ENCODE measurements around the gene GAA. TPM values are rescaled to one million over a fixed set of nuclear protein-coding genes. Genes with fewer than 3 reads are reported as not detected.

GAA gene
- total and polyA plus RNA-seq, 2 of the 13 experiments (the other 11 are each of a cell fraction or from before 2014, with no cell fraction given), result 21.6 to 36.4 TPM

DNA sequence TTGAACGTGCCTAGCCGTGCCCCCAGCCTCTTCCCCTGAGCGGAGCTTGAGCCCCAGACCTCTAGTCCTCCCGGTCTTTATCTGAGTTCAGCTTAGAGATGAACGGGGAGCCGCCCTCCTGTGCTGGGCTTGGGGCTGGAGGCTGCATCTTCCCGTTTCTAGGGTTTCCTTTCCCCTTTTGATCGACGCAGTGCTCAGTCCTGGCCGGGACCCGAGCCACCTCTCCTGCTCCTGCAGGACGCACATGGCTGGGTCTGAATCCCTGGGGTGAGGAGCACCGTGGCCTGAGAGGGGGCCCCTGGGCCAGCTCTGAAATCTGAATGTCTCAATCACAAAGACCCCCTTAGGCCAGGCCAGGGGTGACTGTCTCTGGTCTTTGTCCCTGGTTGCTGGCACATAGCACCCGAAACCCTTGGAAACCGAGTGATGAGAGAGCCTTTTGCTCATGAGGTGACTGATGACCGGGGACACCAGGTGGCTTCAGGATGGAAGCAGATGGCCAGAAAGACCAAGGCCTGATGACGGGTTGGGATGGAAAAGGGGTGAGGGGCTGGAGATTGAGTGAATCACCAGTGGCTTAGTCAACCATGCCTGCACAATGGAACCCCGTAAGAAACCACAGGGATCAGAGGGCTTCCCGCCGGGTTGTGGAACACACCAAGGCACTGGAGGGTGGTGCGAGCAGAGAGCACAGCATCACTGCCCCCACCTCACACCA lies 724 bp downstream of the GAA start:
- Histone ChIP-seq H3K4me2 (ENCODE audit: low read depth, low read length) (peak overlapping the region; percentile 89), H3K9me3 (ENCODE audit: low read length) (no peaks in the 10 kb centered on the region), H3K4me1 (ENCODE audit: insufficient read depth, low read length) (peaks cover 47% of the 10 kb centered on the region), H3K9ac (ENCODE audit: insufficient read depth, low read depth, low read length) (peak overlapping the region; percentile 97), H2AFZ (ENCODE audit: low read length) (no peak overlapping the region), H3K36me3 (replicated peaks in 1 of 2; ENCODE audit: control insufficient read depth in 1 of 2, insufficient read depth in 2 of 2, low read length in 2 of 2) (no peaks in the 10 kb centered on the region), H3K4me3 (replicated peaks in 1 of 3; ENCODE audit: insufficient read depth in 1 of 3, low read depth in 2 of 3, low read length in 3 of 3) (peak overlapping the region; percentile 84 to 100 (median 91)), H3K27me3 (ENCODE audit: control insufficient read depth in 1 of 2, insufficient read depth in 2 of 2, low read length in 2 of 2) (peaks cover 0 to 23% of the 10 kb centered on the region in 2 experiments; a peak in 3 of 5 replicates), H3K79me2 (ENCODE audit: insufficient read depth, low read length) (peaks cover 9% of the 10 kb centered on the region), H4K20me1 (ENCODE audit: insufficient read depth, low read length) (no peaks in the 10 kb centered on the region), H3K27ac (ENCODE audit: extremely low read length, insufficient read depth, low read length) (peak overlapping the region; percentile 68)
- DNase-seq (ENCODE audit: low spot score) (peak; percentile 30), ATAC-seq (peak; percentile 49), FAIRE-seq (no peak)
- 22% methylated on average over 15 of the region's 21 CpGs for WGBS (ENCODE audit: low lambda C conversion rate)
- BruUV-seq (replicated peaks), result TSS peak; percentile 74
- in situ Hi-C loops (cut with HindIII; ENCODE audit: extremely low pct_ligation_motif_present, low pct_unique_long_range_greater_than_20kb), result no loop called here
- intact Hi-C loops (cut with micrococcal nuclease; ENCODE audit: unreplicated experiment), result no loop called here
- CTCF ChIA-PET (ENCODE audit: low intra/inter-chr PET ratio, low total read pairs), result interaction anchor here (2.0 kb wide), 1 partner anchor 19 kb away, joined by 5 read pairs; no protein-coding TSS in a partner anchor
- POLR2A ChIA-PET, result interaction anchor here (1.0 to 1.6 kb wide), 22 partner anchors 8 to 353 kb away, joined by 3 to 18 read pairs (median 6); partner anchors contain the start of gene EIF4A3
- TF ChIP-seq, protein P1, sequence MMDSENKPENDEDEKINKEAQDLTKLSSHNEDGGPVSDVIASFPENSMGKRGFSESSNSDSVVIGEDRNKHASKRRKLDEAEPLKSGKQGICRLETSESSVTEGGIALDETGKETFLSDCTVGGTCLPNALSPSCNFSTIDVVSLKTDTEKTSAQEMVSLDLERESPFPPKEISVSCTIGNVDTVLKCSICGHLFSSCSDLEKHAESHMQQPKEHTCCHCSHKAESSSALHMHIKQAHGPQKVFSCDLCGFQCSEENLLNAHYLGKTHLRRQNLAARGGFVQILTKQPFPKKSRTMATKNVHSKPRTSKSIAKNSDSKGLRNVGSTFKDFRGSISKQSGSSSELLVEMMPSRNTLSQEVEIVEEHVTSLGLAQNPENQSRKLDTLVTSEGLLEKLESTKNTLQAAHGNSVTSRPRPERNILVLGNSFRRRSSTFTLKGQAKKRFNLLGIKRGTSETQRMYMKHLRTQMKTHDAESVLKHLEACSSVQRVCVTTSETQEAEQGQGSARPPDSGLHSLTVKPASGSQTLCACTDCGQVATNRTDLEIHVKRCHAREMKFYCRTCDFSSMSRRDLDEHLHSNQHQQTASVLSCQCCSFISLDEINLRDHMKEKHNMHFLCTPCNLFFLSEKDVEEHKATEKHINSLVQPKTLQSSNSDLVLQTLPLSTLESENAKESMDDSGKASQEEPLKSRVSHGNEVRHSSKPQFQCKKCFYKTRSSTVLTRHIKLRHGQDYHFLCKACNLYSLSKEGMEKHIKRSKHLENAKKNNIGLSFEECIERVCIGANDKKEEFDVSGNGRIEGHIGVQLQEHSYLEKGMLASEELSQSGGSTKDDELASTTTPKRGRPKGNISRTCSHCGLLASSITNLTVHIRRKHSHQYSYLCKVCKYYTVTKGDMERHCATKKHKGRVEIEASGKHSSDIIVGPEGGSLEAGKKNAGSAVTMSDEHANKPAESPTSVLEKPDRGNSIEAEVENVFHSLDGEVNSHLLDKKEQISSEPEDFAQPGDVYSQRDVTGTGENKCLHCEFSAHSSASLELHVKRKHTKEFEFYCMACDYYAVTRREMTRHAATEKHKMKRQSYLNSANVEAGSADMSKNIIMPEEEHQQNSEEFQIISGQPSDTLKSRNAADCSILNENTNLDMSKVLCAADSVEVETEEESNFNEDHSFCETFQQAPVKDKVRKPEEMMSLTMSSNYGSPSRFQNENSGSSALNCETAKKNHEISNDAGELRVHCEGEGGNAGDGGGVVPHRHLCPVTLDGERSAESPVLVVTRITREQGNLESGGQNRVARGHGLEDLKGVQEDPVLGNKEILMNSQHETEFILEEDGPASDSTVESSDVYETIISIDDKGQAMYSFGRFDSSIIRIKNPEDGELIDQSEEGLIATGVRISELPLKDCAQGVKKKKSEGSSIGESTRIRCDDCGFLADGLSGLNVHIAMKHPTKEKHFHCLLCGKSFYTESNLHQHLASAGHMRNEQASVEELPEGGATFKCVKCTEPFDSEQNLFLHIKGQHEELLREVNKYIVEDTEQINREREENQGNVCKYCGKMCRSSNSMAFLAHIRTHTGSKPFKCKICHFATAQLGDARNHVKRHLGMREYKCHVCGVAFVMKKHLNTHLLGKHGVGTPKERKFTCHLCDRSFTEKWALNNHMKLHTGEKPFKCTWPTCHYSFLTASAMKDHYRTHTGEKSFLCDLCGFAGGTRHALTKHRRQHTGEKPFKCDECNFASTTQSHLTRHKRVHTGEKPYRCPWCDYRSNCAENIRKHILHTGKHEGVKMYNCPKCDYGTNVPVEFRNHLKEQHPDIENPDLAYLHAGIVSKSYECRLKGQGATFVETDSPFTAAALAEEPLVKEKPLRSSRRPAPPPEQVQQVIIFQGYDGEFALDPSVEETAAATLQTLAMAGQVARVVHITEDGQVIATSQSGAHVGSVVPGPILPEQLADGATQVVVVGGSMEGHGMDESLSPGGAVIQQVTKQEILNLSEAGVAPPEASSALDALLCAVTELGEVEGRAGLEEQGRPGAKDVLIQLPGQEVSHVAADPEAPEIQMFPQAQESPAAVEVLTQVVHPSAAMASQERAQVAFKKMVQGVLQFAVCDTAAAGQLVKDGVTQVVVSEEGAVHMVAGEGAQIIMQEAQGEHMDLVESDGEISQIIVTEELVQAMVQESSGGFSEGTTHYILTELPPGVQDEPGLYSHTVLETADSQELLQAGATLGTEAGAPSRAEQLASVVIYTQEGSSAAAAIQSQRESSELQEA (CRISPR knock-in tag; IDR thresholded peaks at IDR 0.05; ENCODE audit: not compliant biosample characterization), result peak; percentile 31
- TF ChIP-seq ZFP90 (CRISPR knock-in tag; IDR thresholded peaks at IDR 0.05; ENCODE audit: borderline replicate concordance), result no peak; the same call in 1 of the 2 replicates
- no peak; the same call in 1 of the 2 replicates for TF ChIP-seq ZBTB34 (CRISPR knock-in tag; IDR thresholded peaks at IDR 0.05)
- TF ChIP-seq CBX2 (IDR thresholded peaks at IDR 0.05; ENCODE audit: low read depth, low read length), result no peak
- 0 out of 2 replicates have a peak, but pooled peaks have one; percentile 60 for TF ChIP-seq CBX2 (CRISPR knock-in tag; IDR thresholded peaks at IDR 0.05; ENCODE audit: low read depth)
- peak; percentile 53; the same call in 1 of the 2 replicates for TF ChIP-seq JUND (CRISPR knock-in tag; IDR thresholded peaks at IDR 0.05)
- TF ChIP-seq ZNF563 (CRISPR knock-in tag; IDR thresholded peaks at IDR 0.05), result peak; percentile 59; the same call in 1 of the 2 replicates
- 0 out of 2 replicates have a peak, but pooled peaks have one; percentile 4 for TF ChIP-seq ZNF276 (CRISPR knock-in tag; IDR thresholded peaks at IDR 0.05; ENCODE audit: low read depth)
- no peak for TF ChIP-seq SOX6 (IDR thresholded peaks at IDR 0.05)
- peak; percentile 49 for TF ChIP-seq SOX6 (CRISPR knock-in tag; IDR thresholded peaks at IDR 0.05)
- peak; percentile 39; the same call in 1 of the 2 replicates for TF ChIP-seq ZNF891 (CRISPR knock-in tag; IDR thresholded peaks at IDR 0.05)
- peak; percentile 23; the same call in 1 of the 2 replicates for TF ChIP-seq ZSCAN9 (CRISPR knock-in tag; IDR thresholded peaks at IDR 0.05; ENCODE audit: borderline replicate concordance)

All from HepG2 (cell line).